K562 (cell line): ENCODE data around the gene AMELX. TPM values are rescaled to one million over a fixed set of nuclear protein-coding genes. Genes with fewer than 3 reads are reported as not detected.

Source experiments
- ATF7 ChIP-seq: fragments of 450-650 bp; IDR thresholded peaks from 2 replicates; pipeline ENCODE4 v1.7.1; 2014; ENCODE audit warnings: mild to moderate bottlenecking, moderate library complexity
- BCOR ChIP-seq: fragments of 450-650 bp; IDR thresholded peaks from 2 replicates; pipeline ENCODE4 v1.6.1; 2016
- BHLHE40 ChIP-seq: IDR thresholded peaks from 2 replicates; pipeline ENCODE4 v1.6.1; 2011; ENCODE audit warnings: low read length, improper control_type of control experiment
- CAMTA2 ChIP-seq: fragments of 250-450 bp; sonication (Bioruptor Pico); conservative IDR thresholded peaks from 2 replicates; pipeline ENCODE4 v1.5.1; 2022
- CXXC5 ChIP-seq: fragments of 250-450 bp; sonication (Bioruptor Pico); IDR thresholded peaks from 2 replicates; pipeline ENCODE4 v1.8.0; 2022; ENCODE audit warnings: inconsistent platforms, mild to moderate bottlenecking, moderate library complexity
- LEF1 ChIP-seq: fragments of 450-650 bp; IDR thresholded peaks from 2 replicates; pipeline ENCODE4 v1.6.1; 2016; ENCODE audit warnings: mild to moderate bottlenecking
- MAZ ChIP-seq, 2 experiments: fragments of 450-650 bp in 1 of 2; sonication (generic) in 1 of 2; formaldehyde crosslinking; IDR thresholded peaks in 1 of 2; conservative IDR thresholded peaks in 1 of 2; 2 replicates each; pipeline versions ENCODE4 v1.4.0 to v1.5.0; 2020; ENCODE audit warnings: mild to moderate bottlenecking in 1 of 2, missing genetic modification reagents in 1 of 2
- MTA3 ChIP-seq: fragments of 450-650 bp; formaldehyde crosslinking; IDR thresholded peaks from 2 replicates; pipeline ENCODE4 v1.6.1; 2017; ENCODE audit warnings: mild to moderate bottlenecking, borderline replicate concordance
- PTRF ChIP-seq: fragments of 450-650 bp; IDR thresholded peaks from 2 replicates; pipeline ENCODE4 v1.6.1; 2016; ENCODE audit warnings: mild to moderate bottlenecking, missing genetic modification characterization, missing compliant biosample characterization
- PTTG1 ChIP-seq: fragments of 450-650 bp; IDR thresholded peaks from 2 replicates; pipeline ENCODE4 v1.6.1; 2016; ENCODE audit warnings: low read depth, mild to moderate bottlenecking, missing genetic modification characterization, missing compliant biosample characterization
- SAP30 ChIP-seq: fragments of 200-600 bp; sonication (generic); IDR thresholded peaks from 2 replicates; pipeline ENCODE4 v1.6.1; 2012; ENCODE audit warnings: borderline replicate concordance, low read depth, mild to moderate bottlenecking, moderate library complexity, low read length, control low read depth, inconsistent platforms; ENCODE audit not compliant: insufficient read depth, poor library complexity, severe bottlenecking
- XRCC3 ChIP-seq: fragments of 450-650 bp; IDR thresholded peaks from 2 replicates; pipeline ENCODE4 v1.6.1; 2017; ENCODE audit warnings: mild to moderate bottlenecking, moderate library complexity
- ZNF717 ChIP-seq: fragments of 250-450 bp; sonication (Bioruptor Pico); IDR thresholded peaks from 2 replicates; pipeline ENCODE4 v1.5.0; 2021
- ZNF830 ChIP-seq: fragments of 250-450 bp; sonication (Bioruptor Pico); IDR thresholded peaks from 2 replicates; pipeline ENCODE4 v1.5.0; 2021; ENCODE audit warnings: mild to moderate bottlenecking
- polyA plus RNA-seq, 8 experiments: library from polyadenylated mRNA; depleted of rRNA in 4 of 8; stranded (reverse) in 5 of 8; unstranded in 3 of 8; fragments of >200 nt; fragmentation: Nextera tagmentation in 2 of 8; fragmentation: Illumina TruSeq in 1 of 8; extraction: Ambion mirVana in 2 of 8; extraction: Trizol in 1 of 8; gene quantifications; 2 replicates each; pipeline versions ENCODE4 v1.2.1 to v1.2.3, GENCODE V29; 2011 to 2014; ENCODE audit warnings: inconsistent platforms in 1 of 8, missing spikeins in 1 of 8
- total RNA-seq, 7 experiments: library from RNA; depleted of rRNA in 6 of 7; stranded (reverse); fragments of >200 nt in 6 of 7; fragmentation: Illumina TruSeq in 2 of 7; extraction: Trizol in 2 of 7; gene quantifications; 2 replicates each; pipeline versions ENCODE4 v1.2.1 to v1.2.3, GENCODE V29; 2011 to 2021; ENCODE audit warnings: low replicate concordance in 1 of 7
- TF ChIP-seq, protein P1 (sequence below), 3 experiments: IDR thresholded peaks in 2 of 3; conservative IDR thresholded peaks in 1 of 3; 2 replicates each; pipeline ENCODE4 v1.5.1; 2011 to 2012; ENCODE audit warnings: low read length in 3 of 3, mild to moderate bottlenecking in 3 of 3, control low read depth in 2 of 3, improper control_type of control experiment in 1 of 3, inconsistent platforms in 1 of 3, low read depth in 1 of 3, mixed read lengths in 1 of 3, moderate library complexity in 1 of 3; ENCODE audit not compliant: insufficient read depth in 2 of 3
- TF ChIP-seq, protein P2 (sequence below): sonication (generic); formaldehyde crosslinking; IDR thresholded peaks from 2 replicates; pipeline ENCODE4 v1.8.1; 2022; ENCODE audit warnings: missing genetic modification reagents

AMELX gene
- total and polyA plus RNA-seq, 9 of the 15 experiments (the other 6 are each of a cell fraction or from before 2014, with no cell fraction given) = 0.22 TPM; not detected in 8

DNA sequence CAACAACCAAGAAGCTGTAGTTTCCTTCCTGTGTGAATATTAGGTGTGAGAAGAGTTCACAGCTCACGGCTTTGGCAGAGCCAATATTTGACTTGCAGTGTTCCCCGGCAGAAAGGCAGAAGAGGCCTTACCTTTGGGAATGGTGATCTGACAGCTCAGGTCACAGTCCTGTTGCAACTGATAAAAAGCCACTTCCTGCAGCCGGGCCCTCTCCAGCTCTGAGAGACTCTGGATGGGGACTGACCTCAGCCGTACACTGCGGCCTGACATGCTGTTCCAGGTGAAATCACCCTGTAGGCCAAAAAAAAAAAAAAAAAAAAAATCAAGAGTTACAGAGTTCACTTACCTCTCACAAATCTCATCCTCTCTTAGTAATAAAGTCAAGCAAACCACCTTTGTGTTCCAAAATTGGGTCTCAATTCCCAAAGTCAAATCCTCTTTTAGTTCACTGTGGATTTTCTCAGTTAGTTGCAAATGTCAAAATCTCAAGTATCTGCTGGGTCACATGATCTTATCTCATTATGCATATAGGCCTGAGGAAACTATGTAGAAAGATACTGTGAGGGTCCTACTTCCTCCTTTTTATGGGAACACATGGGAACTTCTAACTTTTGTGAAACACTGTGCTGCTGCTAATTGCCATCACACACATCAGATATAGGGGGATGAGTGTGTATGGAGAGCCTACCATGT lies 38.6 kb upstream of the AMELX start (continued):
- TF ChIP-seq MTA3 (no peak; the same call in 1 of the 2 replicates), ZNF717 (CRISPR knock-in tag) (no peak), BHLHE40 (no peak), MAZ (CRISPR knock-in tag; conservative IDR thresholded peaks at IDR 0.05 in 1 of 2, IDR thresholded peaks at IDR 0.05 in 1 of 2) (no peak), XRCC3 (no peak), CAMTA2 (no peak), SAP30 (no peak), PTTG1 (tag) (no peak), LEF1 (peak; percentile 18; the same call in 1 of the 2 replicates), CXXC5 (CRISPR knock-in tag) (peak; percentile 54), ZNF830 (CRISPR knock-in tag) (no peak), BCOR (no peak), ATF7 (peak; percentile 55; the same call in 1 of the 2 replicates), PTRF (tag) (no peak)
- TF ChIP-seq, protein P1, sequence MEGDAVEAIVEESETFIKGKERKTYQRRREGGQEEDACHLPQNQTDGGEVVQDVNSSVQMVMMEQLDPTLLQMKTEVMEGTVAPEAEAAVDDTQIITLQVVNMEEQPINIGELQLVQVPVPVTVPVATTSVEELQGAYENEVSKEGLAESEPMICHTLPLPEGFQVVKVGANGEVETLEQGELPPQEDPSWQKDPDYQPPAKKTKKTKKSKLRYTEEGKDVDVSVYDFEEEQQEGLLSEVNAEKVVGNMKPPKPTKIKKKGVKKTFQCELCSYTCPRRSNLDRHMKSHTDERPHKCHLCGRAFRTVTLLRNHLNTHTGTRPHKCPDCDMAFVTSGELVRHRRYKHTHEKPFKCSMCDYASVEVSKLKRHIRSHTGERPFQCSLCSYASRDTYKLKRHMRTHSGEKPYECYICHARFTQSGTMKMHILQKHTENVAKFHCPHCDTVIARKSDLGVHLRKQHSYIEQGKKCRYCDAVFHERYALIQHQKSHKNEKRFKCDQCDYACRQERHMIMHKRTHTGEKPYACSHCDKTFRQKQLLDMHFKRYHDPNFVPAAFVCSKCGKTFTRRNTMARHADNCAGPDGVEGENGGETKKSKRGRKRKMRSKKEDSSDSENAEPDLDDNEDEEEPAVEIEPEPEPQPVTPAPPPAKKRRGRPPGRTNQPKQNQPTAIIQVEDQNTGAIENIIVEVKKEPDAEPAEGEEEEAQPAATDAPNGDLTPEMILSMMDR (IDR thresholded peaks at IDR 0.05 in 2 of 3, conservative IDR thresholded peaks at IDR 0.05 in 1 of 3; ENCODE audit: insufficient read depth in 2 of 3, low read depth in 1 of 3, low read length in 3 of 3) = no peak
- TF ChIP-seq, protein P2, sequence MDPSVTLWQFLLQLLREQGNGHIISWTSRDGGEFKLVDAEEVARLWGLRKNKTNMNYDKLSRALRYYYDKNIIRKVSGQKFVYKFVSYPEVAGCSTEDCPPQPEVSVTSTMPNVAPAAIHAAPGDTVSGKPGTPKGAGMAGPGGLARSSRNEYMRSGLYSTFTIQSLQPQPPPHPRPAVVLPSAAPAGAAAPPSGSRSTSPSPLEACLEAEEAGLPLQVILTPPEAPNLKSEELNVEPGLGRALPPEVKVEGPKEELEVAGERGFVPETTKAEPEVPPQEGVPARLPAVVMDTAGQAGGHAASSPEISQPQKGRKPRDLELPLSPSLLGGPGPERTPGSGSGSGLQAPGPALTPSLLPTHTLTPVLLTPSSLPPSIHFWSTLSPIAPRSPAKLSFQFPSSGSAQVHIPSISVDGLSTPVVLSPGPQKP (CRISPR knock-in tag) = no peak
